Measurements from ENCODE around the gene SLC22A16. TPM values are rescaled to one million over a fixed set of nuclear protein-coding genes. Genes with fewer than 3 reads are reported as not detected.

Gene SLC22A16
- total RNA-seq, 1 experiment from 2014 or later: not detected

DNA sequence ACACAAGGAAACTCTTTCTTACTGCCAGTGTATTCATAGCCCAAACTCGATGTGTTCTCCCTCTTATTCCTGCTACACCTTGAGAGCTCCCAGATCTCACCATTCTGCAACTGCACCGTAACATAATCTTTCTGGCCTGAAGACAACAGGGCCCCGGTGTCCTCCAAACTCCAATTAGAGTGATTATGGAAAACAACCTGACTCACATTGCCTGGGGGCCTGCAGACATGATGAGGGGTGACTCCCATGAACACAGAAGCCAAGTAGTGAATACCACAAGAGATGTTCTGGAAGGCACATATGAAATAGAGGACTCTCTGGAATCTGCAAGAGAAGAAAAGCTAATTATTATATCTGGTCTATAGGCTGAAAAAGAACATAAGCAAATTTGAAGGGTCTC is 19.7 kb downstream of the SLC22A16 start:
- TF ChIP-seq, protein P1, sequence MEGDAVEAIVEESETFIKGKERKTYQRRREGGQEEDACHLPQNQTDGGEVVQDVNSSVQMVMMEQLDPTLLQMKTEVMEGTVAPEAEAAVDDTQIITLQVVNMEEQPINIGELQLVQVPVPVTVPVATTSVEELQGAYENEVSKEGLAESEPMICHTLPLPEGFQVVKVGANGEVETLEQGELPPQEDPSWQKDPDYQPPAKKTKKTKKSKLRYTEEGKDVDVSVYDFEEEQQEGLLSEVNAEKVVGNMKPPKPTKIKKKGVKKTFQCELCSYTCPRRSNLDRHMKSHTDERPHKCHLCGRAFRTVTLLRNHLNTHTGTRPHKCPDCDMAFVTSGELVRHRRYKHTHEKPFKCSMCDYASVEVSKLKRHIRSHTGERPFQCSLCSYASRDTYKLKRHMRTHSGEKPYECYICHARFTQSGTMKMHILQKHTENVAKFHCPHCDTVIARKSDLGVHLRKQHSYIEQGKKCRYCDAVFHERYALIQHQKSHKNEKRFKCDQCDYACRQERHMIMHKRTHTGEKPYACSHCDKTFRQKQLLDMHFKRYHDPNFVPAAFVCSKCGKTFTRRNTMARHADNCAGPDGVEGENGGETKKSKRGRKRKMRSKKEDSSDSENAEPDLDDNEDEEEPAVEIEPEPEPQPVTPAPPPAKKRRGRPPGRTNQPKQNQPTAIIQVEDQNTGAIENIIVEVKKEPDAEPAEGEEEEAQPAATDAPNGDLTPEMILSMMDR (IDR thresholded peaks at IDR 0.05; ENCODE audit: unreplicated experiment): no peak
- intact Hi-C loops (cut with micrococcal nuclease; ENCODE audit: unreplicated experiment): no loop called here
- Mint-ChIP-seq H3K9me3 (ENCODE audit: low read depth, unreplicated experiment) (peaks cover 5% of the 10 kb centered on the region), H3K4me1 (ENCODE audit: low read depth, unreplicated experiment) (peaks cover 7% of the 10 kb centered on the region), H3K27me3 (ENCODE audit: unreplicated experiment) (peaks cover 17% of the 10 kb centered on the region), H3K4me3 (ENCODE audit: low read depth, unreplicated experiment) (no peak overlapping the region), H3K27ac (ENCODE audit: unreplicated experiment) (no peak overlapping the region), H3K36me3 (ENCODE audit: insufficient read depth, unreplicated experiment) (no peaks in the 10 kb centered on the region)
- no TSS peak for BruUV-seq (replicated peaks)
- CTCF ChIA-PET: interaction anchor here (1.0 kb wide), 1 partner anchor 290 kb away, joined by 3 read pairs; no protein-coding TSS in a partner anchor
- DNase-seq: no peak

DNA sequence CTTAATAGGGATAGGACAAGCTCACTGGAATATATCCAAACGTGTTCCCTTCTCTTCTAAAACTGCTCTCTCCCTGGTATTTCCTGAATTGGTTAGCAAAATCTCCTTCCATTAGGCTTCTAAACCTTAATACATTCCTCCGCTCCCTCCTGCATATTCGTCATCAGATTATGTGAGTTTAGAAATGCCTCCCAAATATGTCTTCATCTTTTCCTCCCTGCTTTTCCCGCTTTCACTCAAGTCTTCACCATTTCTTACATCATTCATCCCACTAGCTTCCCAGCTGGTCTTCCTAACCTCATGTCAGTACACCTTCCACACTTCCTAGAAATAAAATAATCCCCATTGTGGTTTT is 26.9 kb downstream of the SLC22A16 start:
- Mint-ChIP-seq H3K9me3 (ENCODE audit: low read depth, unreplicated experiment) (no peaks in the 10 kb centered on the region), H3K36me3 (ENCODE audit: insufficient read depth, unreplicated experiment) (no peaks in the 10 kb centered on the region), H3K4me1 (ENCODE audit: low read depth, unreplicated experiment) (no peaks in the 10 kb centered on the region), H3K27me3 (ENCODE audit: unreplicated experiment) (no peaks in the 10 kb centered on the region), H3K4me3 (ENCODE audit: low read depth, unreplicated experiment) (no peak overlapping the region), H3K27ac (ENCODE audit: unreplicated experiment) (no peak overlapping the region)
- no TSS peak for BruUV-seq (replicated peaks)
- no peak for DNase-seq
- intact Hi-C loops (cut with micrococcal nuclease; ENCODE audit: unreplicated experiment): no loop called here
- TF ChIP-seq, protein P1 (IDR thresholded peaks at IDR 0.05; ENCODE audit: unreplicated experiment): no peak
- CTCF ChIA-PET: no interaction called here

DNA sequence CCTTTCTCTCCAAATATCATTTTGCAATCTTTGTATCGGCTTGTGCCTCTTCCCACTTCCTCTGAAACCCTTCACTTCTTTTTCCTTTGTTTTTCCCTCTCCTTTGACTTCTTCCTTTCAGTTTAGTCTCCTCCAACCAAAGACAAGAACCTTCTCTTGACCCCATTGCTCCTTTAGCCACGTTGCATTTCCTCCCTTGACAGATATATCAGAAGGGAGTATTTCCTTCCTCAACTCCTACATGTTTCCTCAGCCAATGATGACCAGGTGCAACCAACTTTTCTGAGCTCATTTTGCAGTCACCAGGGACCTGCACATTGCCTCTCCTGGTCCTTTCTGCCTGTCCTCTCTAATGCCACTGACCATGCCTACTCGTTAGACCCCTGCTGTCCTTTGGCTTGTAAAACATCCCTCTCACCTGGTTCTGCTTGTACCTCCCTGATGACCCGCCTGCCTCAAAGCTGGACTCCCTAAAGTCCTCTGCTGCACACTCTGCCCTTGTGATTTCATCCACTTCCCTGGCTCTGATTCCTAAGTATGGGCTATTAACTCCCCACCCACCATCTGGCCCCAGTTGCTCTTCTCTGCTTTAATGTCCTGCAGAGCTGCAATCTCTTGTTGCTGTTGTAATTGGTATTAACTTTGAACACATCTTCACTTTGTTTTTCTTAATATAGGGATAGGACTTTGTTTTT is 27.4 kb downstream of the SLC22A16 start:
- no peak for DNase-seq
- H3K36me3 Mint-ChIP-seq (ENCODE audit: insufficient read depth, unreplicated experiment): no peaks in the 10 kb centered on the region
- TF ChIP-seq, protein P1 (IDR thresholded peaks at IDR 0.05; ENCODE audit: unreplicated experiment): no peak
- no TSS peak for BruUV-seq (replicated peaks)
- intact Hi-C loops (cut with micrococcal nuclease; ENCODE audit: unreplicated experiment): no loop called here
- H3K4me3 Mint-ChIP-seq (ENCODE audit: low read depth, unreplicated experiment): no peak overlapping the region
- no peaks in the 10 kb centered on the region for H3K27me3 Mint-ChIP-seq (ENCODE audit: unreplicated experiment)
- CTCF ChIA-PET: no interaction called here
- H3K9me3 Mint-ChIP-seq (ENCODE audit: low read depth, unreplicated experiment): no peaks in the 10 kb centered on the region
- H3K27ac Mint-ChIP-seq (ENCODE audit: unreplicated experiment): no peak overlapping the region
- H3K4me1 Mint-ChIP-seq (ENCODE audit: low read depth, unreplicated experiment): no peaks in the 10 kb centered on the region

DNA sequence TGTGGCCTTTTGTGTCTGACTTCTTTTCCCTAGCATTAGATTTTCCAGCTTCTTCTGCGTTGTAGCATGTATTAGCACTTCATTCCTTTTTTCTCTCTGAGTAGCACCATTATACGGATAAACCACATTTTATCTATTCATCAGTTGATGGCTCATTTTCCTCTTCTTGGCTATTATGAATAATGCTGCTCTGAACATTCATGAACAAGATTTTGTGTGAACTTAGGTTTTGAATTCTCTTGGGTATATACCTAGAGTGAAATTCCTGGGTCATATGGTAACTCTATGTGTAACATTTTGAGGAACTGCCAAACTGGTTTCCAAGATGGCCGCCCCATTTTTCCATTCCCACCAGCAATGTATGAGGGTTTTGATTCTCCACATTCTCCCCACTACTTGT is 28.7 kb downstream of the SLC22A16 start:
- no peak for DNase-seq
- no peaks in the 10 kb centered on the region for H3K36me3 Mint-ChIP-seq (ENCODE audit: insufficient read depth, unreplicated experiment)
- intact Hi-C loops (cut with micrococcal nuclease; ENCODE audit: unreplicated experiment): no loop called here
- no peak overlapping the region for H3K4me3 Mint-ChIP-seq (ENCODE audit: low read depth, unreplicated experiment)
- no peaks in the 10 kb centered on the region for H3K4me1 Mint-ChIP-seq (ENCODE audit: low read depth, unreplicated experiment)
- no peaks in the 10 kb centered on the region for H3K9me3 Mint-ChIP-seq (ENCODE audit: low read depth, unreplicated experiment)
- TF ChIP-seq, protein P1 (IDR thresholded peaks at IDR 0.05; ENCODE audit: unreplicated experiment): no peak
- CTCF ChIA-PET: no interaction called here
- H3K27me3 Mint-ChIP-seq (ENCODE audit: unreplicated experiment): peaks cover 8% of the 10 kb centered on the region
- BruUV-seq (replicated peaks): no TSS peak
- no peak overlapping the region for H3K27ac Mint-ChIP-seq (ENCODE audit: unreplicated experiment)
